Upper lobe of left lung (tissue), 4 donors: ENCODE data around the gene NSUN2.

Source experiments
- CTCF ChIP-seq, 6 experiments: fragments of 450-650 bp in 4 of 6; fragments of 200-600 bp in 2 of 6; sonication (generic) in 2 of 6; IDR thresholded peaks; one replicate each; pipeline ENCODE4 v1.5.1; 2016 to 2019; ENCODE audit warnings: antibody characterized with exemption in 6 of 6
- EP300 ChIP-seq, 4 donors: sonication (generic); formaldehyde crosslinking; IDR thresholded peaks; one replicate each; pipeline ENCODE4 v1.5.1; 2017; ENCODE audit warnings: antibody characterized with exemption in 4 of 4, control low read depth in 2 of 4
- POLR2A ChIP-seq, 4 donors: fragments of 450-650 bp; IDR thresholded peaks; one replicate each; pipeline ENCODE4 v1.5.1; 2016 to 2017; ENCODE audit warnings: antibody characterized with exemption in 4 of 4, mild to moderate bottlenecking in 2 of 4
- POLR2AphosphoS5 ChIP-seq, 2 donors: sonication (generic); formaldehyde crosslinking; IDR thresholded peaks; one replicate each; pipeline ENCODE4 v1.5.1; 2017; ENCODE audit warnings: antibody characterized with exemption in 2 of 2

DNA sequence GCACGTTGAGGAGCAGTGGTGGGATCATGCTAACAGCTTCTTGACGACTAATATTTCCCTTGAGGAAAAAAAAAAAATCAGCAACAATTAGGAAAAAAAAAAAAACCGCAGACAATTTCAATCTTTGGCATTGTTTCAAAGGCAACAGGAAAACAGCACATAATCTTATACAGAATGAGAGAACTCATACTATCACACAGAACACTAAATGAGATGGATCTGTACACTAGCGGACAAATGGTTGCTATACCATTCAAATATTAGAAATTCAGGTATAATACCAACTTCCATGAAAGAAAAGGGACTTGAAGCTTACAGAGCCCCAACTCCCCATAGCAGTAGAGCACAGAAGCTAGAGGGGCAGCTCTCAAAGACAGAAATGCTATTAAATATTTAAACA is 9.6 kb downstream of the NSUN2 start:
- TF ChIP-seq POLR2A (IDR thresholded peaks at IDR 0.05), result no peak
- TF ChIP-seq CTCF (IDR thresholded peaks at IDR 0.05), result no peak
- TF ChIP-seq EP300 (IDR thresholded peaks at IDR 0.05), result no peak
- TF ChIP-seq POLR2AphosphoS5 (IDR thresholded peaks at IDR 0.05), result no peak
